Choroid plexus epithelial cell (primary cell): ENCODE results near the gene CR2.
"Not testable (repeated sequence)": the region's sequence is repeated elsewhere in the genome, so short reads cannot be mapped to it uniquely, and the experiment has no call there.

Source experiments
- DNase-seq: peaks from one replicate; pipeline ENCODE4 v3.0.0-alpha.2; 2010; ENCODE audit warnings: low read depth
- H3K4me3 ChIP-seq: 2 replicates; pipeline ENCODE4 v1.5.1; 2011; ENCODE audit warnings: low read depth, mild to moderate bottlenecking, control low read depth, low read length, moderate library complexity
- TF ChIP-seq, protein P1 (sequence below): conservative IDR thresholded peaks from 2 replicates; pipeline ENCODE4 v1.5.1; 2011; ENCODE audit warnings: low read depth, mild to moderate bottlenecking, control low read depth, inconsistent platforms, low read length, moderate library complexity

CR2 gene

DNA sequence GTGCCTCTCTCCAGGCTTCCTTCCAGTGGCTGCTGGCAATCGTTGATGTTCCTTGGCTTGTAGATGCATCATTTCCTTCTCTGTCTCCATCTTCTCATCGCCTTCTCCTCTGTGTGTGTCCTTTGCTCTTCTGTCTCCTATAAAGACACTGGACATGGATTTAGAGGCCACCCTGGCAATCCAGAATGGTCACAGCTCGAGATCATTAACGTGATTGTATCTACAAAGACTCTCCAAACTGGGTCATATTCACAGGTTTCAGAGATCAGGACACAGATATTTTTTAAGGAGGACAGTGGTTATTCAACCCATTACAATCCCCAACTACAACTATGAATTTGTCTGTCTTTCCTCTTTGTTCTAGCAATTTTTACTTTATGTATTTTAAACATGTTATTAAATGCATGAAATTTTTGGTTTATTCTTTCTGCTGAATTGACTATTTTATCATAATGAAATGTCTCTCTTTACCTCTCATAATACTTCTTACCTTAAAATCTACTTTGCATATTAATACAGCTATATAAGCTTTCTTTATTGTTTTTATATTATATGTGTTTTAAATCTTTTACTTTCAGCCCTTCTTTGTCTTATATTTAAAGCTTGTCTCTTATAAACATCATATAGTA is 64.6 kb downstream of the CR2 start:
- TF ChIP-seq, protein P1, sequence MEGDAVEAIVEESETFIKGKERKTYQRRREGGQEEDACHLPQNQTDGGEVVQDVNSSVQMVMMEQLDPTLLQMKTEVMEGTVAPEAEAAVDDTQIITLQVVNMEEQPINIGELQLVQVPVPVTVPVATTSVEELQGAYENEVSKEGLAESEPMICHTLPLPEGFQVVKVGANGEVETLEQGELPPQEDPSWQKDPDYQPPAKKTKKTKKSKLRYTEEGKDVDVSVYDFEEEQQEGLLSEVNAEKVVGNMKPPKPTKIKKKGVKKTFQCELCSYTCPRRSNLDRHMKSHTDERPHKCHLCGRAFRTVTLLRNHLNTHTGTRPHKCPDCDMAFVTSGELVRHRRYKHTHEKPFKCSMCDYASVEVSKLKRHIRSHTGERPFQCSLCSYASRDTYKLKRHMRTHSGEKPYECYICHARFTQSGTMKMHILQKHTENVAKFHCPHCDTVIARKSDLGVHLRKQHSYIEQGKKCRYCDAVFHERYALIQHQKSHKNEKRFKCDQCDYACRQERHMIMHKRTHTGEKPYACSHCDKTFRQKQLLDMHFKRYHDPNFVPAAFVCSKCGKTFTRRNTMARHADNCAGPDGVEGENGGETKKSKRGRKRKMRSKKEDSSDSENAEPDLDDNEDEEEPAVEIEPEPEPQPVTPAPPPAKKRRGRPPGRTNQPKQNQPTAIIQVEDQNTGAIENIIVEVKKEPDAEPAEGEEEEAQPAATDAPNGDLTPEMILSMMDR = no peak
- DNase-seq = no peak
- no peak overlapping the region for H3K4me3 ChIP-seq

DNA sequence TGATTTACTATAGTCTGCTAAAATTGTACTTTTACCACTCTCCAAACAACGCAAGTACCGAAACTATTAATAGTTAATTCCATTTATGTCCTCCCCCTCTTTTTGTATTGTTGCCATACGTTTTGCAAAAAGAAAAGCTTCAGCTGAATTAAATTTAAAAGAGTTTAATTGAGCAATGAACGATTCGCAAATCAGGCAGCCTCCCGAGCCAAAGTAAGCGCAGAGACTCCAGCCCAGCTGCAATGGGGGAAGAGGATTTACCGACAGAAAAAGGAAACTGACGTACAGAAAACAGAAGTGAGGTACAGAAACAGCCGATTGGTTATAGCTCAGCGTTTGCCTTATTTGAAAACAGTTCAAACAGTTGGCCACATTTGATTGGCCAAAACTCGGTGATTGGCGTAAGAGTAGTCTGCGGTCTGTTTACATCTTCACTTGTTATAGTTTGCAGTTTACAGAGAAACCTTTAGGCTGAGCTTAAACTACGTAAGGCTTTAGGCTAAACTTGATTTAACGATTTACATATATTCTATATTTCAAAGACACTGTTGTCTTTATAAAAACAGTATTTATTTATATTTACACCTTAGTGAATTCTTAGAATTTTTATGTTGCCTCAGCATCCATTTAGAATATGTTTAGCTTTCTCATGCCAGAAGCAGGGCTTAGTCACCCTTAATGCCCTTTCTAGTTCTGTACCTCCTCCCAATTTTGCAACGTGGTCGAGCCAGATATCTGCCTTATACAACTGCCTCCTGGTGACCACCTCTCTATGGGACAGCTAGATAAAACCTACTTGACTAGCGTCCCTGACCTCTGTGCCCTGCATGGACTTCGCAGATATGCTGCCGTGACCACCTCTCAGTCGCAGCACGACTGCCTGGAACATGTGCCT is 65.6 kb downstream of the CR2 start:
- no peak overlapping the region for H3K4me3 ChIP-seq
- DNase-seq = no peak
- TF ChIP-seq, protein P1 = no peak

DNA sequence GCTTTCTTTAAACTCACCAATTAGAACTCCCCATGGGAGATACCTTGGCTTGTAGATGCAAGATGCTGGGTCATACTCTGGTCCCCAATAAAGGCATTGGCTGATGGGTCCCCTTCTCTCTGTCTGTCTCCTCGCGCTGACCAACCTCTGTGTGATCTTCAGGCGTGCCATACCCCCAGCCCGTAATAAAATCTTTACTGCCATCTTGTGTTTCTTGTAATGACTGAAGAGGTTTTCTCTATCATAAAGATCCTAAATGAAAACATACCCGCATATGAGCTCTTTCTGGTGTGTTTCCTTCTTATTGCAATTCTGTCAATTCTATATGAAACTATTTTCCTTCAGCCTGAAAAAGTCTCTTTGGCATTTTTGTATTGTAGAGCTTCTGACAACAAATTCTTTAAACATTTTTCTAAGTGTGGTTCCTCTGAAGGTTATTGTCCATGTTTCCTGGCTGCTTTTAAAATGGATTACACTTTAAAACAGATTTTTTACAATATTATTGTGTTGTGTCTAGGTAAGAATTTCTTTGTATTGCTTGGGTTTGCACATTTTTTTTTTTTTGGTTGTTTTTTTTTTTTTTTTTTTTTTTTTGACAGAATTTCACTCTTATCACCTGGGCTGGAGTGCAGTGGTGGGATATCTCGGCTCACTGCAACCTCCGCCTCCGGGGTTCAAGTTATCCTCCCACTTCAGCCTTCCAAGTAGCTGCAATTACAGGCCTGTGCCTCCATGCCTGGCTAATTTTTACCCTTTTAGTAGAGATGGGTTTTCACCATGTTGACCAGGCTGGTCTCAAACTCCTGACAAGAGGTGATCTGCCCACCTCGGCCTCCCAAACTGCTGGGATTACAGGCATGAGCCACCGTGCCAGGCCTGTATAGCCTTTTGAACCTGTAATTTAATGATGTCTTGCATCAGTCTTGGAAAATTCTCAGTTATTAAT is 66.5 kb downstream of the CR2 start:
- not testable (repeated sequence) for DNase-seq, H3K4me3 ChIP-seq

DNA sequence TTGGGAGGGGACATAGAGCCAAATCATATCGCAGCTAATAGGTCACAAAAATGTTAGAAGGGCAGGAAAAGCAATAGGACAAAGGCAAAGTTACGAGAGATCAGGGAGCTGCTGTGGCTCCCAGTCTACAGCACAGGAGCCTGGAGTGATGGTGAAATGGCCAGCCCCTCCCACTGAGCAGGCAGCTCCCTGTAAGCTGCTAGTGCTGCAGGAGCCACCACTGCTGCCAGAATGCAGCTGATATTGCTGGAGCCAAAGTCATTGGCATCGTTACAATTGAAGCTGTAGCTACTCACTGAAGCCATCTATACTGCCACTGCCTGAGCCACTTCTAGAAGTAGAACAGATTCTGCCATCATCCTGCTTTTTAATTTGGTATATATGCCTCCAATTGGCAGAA is 71.1 kb downstream of the CR2 start:
- H3K4me3 ChIP-seq, DNase-seq: not testable (repeated sequence)

DNA sequence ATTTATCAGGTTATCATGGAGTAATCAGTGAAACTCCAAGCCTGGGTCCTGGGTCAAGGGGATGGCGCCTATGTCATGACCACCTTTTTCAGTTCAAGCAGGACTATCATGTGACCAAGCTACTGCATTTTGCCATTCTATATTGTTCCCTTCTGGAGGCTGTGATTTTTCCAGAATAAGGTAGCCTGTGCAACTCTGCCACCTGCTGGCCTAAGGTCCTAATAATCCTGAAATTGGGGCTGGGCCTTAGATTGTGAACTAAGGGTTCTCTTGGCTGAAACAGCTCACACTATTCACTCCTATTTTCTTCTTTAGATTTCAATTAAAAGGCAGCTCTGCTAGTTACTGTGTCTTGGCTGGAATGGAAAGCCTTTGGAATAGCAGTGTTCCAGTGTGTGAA is 74.3 kb downstream of the CR2 start:
- not testable (repeated sequence) for DNase-seq, H3K4me3 ChIP-seq

DNA sequence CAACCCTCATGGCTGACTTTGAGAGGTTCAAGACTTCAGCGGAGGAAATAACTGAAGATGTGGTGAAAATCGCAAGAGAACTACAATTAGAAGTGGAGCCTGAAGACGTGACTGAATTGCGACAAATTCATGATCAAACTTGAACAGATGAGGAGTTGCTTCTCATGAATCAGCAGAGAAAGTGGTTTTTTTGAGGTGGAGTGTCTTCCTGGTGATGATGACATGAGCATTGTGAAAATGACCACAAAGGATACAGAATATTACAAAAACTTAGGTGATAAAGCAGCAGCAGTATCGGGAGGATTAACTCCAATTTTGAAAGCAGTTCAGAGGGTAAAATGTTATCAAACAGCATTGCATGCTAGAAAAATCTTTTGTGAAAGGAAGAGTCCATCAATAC is 82.1 kb downstream of the CR2 start:
- H3K4me3 ChIP-seq, DNase-seq: not testable (repeated sequence)
